Measurements from ENCODE around the gene CAPRIN1. TPM values are rescaled to one million over a fixed set of nuclear protein-coding genes. Genes with fewer than 3 reads are reported as not detected.

The CAPRIN1 gene
- total RNA-seq, 1 experiment from 2014 or later = 301 TPM

- no peak overlapping the region for H3K4me3 Mint-ChIP-seq
- DNase-seq = no peak
- Histone ChIP-seq H4K91ac (ENCODE audit: insufficient read length, low read depth, low read length) (no peak overlapping the region), H3K4me2 (ENCODE audit: insufficient read depth, insufficient read length, low read length) (no peak overlapping the region), H3K23me2 (ENCODE audit: insufficient read length, low read depth, low read length, poor library complexity, severe bottlenecking) (no peaks in the 10 kb centered on the region), H3K79me2 (ENCODE audit: insufficient read depth, low read length) (no peaks in the 10 kb centered on the region), H3K27ac (ENCODE audit: insufficient read length, low read depth, low read length) (no peak overlapping the region), H3K9ac (ENCODE audit: extremely low read depth, insufficient read length, low read length) (no peak overlapping the region), H4K8ac (replicated peaks; ENCODE audit: insufficient read length, low read depth, low read length) (no peak overlapping the region), H4K20me1 (ENCODE audit: control insufficient read depth, insufficient read depth, insufficient read length) (no peaks in the 10 kb centered on the region), H3K4me1 (ENCODE audit: insufficient read depth, low read length) (no peaks in the 10 kb centered on the region), H3K14ac (ENCODE audit: insufficient read depth, low read length) (no peak overlapping the region), H2BK12ac (ENCODE audit: insufficient read length, low read depth, low read length) (no peak overlapping the region), H2AFZ (ENCODE audit: low read length) (no peak overlapping the region), H2AK5ac (ENCODE audit: insufficient read length, low read length) (no peak overlapping the region), H2BK20ac (ENCODE audit: low read depth, low read length, poor library complexity, severe bottlenecking) (no peak overlapping the region), H3K18ac (ENCODE audit: insufficient read length, low read depth, low read length) (no peak overlapping the region), H3K79me1 (ENCODE audit: insufficient read depth, low read depth, low read length, poor library complexity, severe bottlenecking) (no peaks in the 10 kb centered on the region), H2BK15ac (ENCODE audit: low read depth, low read length) (no peak overlapping the region), H3K9me3 (ENCODE audit: control insufficient read depth, low read depth, low read length) (no peaks in the 10 kb centered on the region), H3T11ph (ENCODE audit: low read length) (no peak overlapping the region), H3K4ac (ENCODE audit: low read depth, low read length) (no peak overlapping the region), H3K27me3 (ENCODE audit: insufficient read depth, low read length) (no peaks in the 10 kb centered on the region), H3K23ac (ENCODE audit: insufficient read length, low read depth, low read length) (no peak overlapping the region), H3K56ac (ENCODE audit: insufficient read length, low read depth, low read length) (no peak overlapping the region), H4K5ac (ENCODE audit: insufficient read length, low read depth, low read length) (no peak overlapping the region), H2BK5ac (ENCODE audit: insufficient read length, low read length) (no peak overlapping the region), H2BK120ac (ENCODE audit: low read depth, low read length, poor library complexity, severe bottlenecking) (no peak overlapping the region)
- no CpG with 5 or more reads among the region's 5 CpGs for WGBS (ENCODE audit: extremely low coverage, insufficient read length, low lambda C conversion rate)
- no peak overlapping the region for H3K27ac Mint-ChIP-seq
- no peaks in the 10 kb centered on the region; the same call in 1 of the 2 replicates for H3K27me3 Mint-ChIP-seq (ENCODE audit: low read depth)
- H3K9me3 Mint-ChIP-seq = no peaks in the 10 kb centered on the region
- peaks cover 40 to 93% (median 82%) of the 10 kb centered on the region in 3 experiments; a peak in 6 of 7 replicates for H3K36me3 Mint-ChIP-seq (ENCODE audit: insufficient read depth in 1 of 3, low read depth in 3 of 3)
- H3K4me1 Mint-ChIP-seq = no peaks in the 10 kb centered on the region
- TF ChIP-seq, protein P1, sequence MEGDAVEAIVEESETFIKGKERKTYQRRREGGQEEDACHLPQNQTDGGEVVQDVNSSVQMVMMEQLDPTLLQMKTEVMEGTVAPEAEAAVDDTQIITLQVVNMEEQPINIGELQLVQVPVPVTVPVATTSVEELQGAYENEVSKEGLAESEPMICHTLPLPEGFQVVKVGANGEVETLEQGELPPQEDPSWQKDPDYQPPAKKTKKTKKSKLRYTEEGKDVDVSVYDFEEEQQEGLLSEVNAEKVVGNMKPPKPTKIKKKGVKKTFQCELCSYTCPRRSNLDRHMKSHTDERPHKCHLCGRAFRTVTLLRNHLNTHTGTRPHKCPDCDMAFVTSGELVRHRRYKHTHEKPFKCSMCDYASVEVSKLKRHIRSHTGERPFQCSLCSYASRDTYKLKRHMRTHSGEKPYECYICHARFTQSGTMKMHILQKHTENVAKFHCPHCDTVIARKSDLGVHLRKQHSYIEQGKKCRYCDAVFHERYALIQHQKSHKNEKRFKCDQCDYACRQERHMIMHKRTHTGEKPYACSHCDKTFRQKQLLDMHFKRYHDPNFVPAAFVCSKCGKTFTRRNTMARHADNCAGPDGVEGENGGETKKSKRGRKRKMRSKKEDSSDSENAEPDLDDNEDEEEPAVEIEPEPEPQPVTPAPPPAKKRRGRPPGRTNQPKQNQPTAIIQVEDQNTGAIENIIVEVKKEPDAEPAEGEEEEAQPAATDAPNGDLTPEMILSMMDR (conservative IDR thresholded peaks at IDR 0.05) = no peak
These were observed 83.2 kb downstream of the CAPRIN1 start for GRCh38 chr11:34134765-34135164.
